ENCODE results near the gene DNAH6. TPM values are rescaled to one million over a fixed set of nuclear protein-coding genes. Genes with fewer than 3 reads are reported as not detected.

The DNAH6 gene
- total RNA-seq, 1 experiment from 2014 or later = 0.26 TPM

GRCh38 chr2:84649487-84650142 is 133.3 kb downstream of the DNAH6 start:
- Mint-ChIP-seq H3K36me3 (ENCODE audit: insufficient read depth in 1 of 3, low read depth in 3 of 3) (no peaks in the 10 kb centered on the region), H3K4me3 (no peak overlapping the region), H3K27ac (no peak overlapping the region), H3K27me3 (ENCODE audit: low read depth) (peaks cover 20% of the 10 kb centered on the region), H3K9me3 (0 out of 5 replicates have a peak, but pooled peaks cover 0 to 5% of the 10 kb centered on the region in 2 experiments), H3K4me1 (no peaks in the 10 kb centered on the region)
- H2AFZ ChIP-seq (ENCODE audit: low read length) = no peak overlapping the region
- H2BK12ac ChIP-seq (ENCODE audit: insufficient read length, low read depth, low read length) = no peak overlapping the region
- no peaks in the 10 kb centered on the region for H3K27me3 ChIP-seq (ENCODE audit: insufficient read depth, low read length)
- H2BK5ac ChIP-seq (ENCODE audit: insufficient read length, low read length) = no peak overlapping the region
- H3K14ac ChIP-seq (ENCODE audit: insufficient read depth, low read length) = no peak overlapping the region
- H3K79me2 ChIP-seq (ENCODE audit: insufficient read depth, low read length) = no peaks in the 10 kb centered on the region
- no peaks in the 10 kb centered on the region for H3K23me2 ChIP-seq (ENCODE audit: insufficient read length, low read depth, low read length, poor library complexity, severe bottlenecking)
- no peak overlapping the region for H2BK20ac ChIP-seq (ENCODE audit: low read depth, low read length, poor library complexity, severe bottlenecking)
- no peak overlapping the region for H4K8ac ChIP-seq (replicated peaks; ENCODE audit: insufficient read length, low read depth, low read length)
- no peaks in the 10 kb centered on the region for H3K79me1 ChIP-seq (ENCODE audit: insufficient read depth, low read depth, low read length, poor library complexity, severe bottlenecking)
- H3K23ac ChIP-seq (ENCODE audit: insufficient read length, low read depth, low read length) = no peak overlapping the region
- H3T11ph ChIP-seq (ENCODE audit: low read length) = no peak overlapping the region
- no peak for TF ChIP-seq CTCF (conservative IDR thresholded peaks at IDR 0.05)
- no peak overlapping the region for H2AK5ac ChIP-seq (ENCODE audit: insufficient read length, low read length)
- H3K56ac ChIP-seq (ENCODE audit: insufficient read length, low read depth, low read length) = no peak overlapping the region
- no peak for DNase-seq
- no peak overlapping the region for H3K9ac ChIP-seq (ENCODE audit: extremely low read depth, insufficient read length, low read length)
- no CpG with 5 or more reads among the region's 2 CpGs for WGBS (ENCODE audit: extremely low coverage, insufficient read length, low lambda C conversion rate)
- H3K4me1 ChIP-seq (ENCODE audit: insufficient read depth, low read length) = no peaks in the 10 kb centered on the region
- no peak overlapping the region for H3K4ac ChIP-seq (ENCODE audit: low read depth, low read length)
- H3K27ac ChIP-seq (ENCODE audit: insufficient read length, low read depth, low read length) = no peak overlapping the region
- H2BK120ac ChIP-seq (ENCODE audit: low read depth, low read length, poor library complexity, severe bottlenecking) = no peak overlapping the region
- no peaks in the 10 kb centered on the region for H3K9me3 ChIP-seq (ENCODE audit: control insufficient read depth, low read depth, low read length)
- H2BK15ac ChIP-seq (ENCODE audit: low read depth, low read length) = no peak overlapping the region
- H4K91ac ChIP-seq (ENCODE audit: insufficient read length, low read depth, low read length) = no peak overlapping the region
- no peak overlapping the region for H4K5ac ChIP-seq (ENCODE audit: insufficient read length, low read depth, low read length)
- H3K18ac ChIP-seq (ENCODE audit: insufficient read length, low read depth, low read length) = no peak overlapping the region
- no peak overlapping the region for H3K4me2 ChIP-seq (ENCODE audit: insufficient read depth, insufficient read length, low read length)
- no peaks in the 10 kb centered on the region for H4K20me1 ChIP-seq (ENCODE audit: control insufficient read depth, insufficient read depth, insufficient read length)
